ENCODE results near the gene ZFP36L1.
"Not testable (repeated sequence)": the region's sequence is repeated elsewhere in the genome, so short reads cannot be mapped to it uniquely, and the experiment has no call there.

ZFP36L1 gene

DNA sequence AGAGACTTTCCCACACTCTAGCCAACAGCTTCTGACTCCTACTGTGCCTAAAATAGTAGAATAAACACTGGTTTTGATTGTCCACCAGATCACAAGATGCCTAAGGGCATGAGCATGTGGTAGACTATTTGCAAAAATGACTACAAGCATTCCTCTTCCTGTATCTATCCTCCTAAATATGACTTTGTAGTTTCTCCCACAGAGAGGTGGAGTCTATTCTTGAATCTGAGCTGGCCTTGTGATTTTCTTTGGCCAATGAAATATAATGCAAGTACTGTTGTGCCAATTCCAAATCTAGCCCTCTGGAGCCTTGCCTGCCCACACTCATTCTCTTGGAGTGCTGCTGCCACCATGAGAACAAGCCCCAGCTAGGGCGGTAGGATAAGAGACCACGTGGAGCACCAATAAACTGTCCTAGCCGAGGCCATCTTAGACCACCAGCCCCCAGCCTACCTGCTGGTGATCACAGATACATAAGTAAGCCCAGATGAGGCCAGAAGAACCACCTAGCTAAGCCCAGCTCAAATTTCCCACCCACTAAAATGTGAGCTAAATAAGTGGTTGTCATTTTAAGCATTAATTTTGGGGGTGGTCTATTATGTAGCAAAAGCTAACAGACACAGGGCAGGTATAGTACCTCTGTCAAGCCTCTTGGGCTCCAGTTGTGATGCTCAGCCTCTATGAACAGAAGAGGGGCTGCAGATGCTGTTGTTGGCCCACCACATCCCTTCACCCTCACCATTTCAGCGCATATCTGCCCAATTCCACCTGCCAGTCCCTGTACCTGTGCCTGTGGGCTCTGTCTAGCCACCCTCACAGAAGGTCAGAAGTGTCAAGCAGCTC is 17.9 kb downstream of the ZFP36L1 start:
- Histone ChIP-seq H3K4me1 (ENCODE audit: control insufficient read depth in 1 of 2, insufficient read depth in 2 of 2, low read length in 2 of 2) (peaks cover 18 to 25% of the 10 kb centered on the region in 2 donors), H3K9ac (ENCODE audit: low read depth in 1 of 2, low read length in 2 of 2) (no peak overlapping the region), H3K9me3 (ENCODE audit: control insufficient read depth in 1 of 2, low read length in 2 of 2) (no peaks in the 10 kb centered on the region), H3K27ac (ENCODE audit: low read depth, low read length) (no peak overlapping the region), H3K4me3 (ENCODE audit: low read depth in 1 of 2, low read length in 2 of 2) (no peak overlapping the region), H3K27me3 (ENCODE audit: control insufficient read depth in 1 of 2, insufficient read depth in 2 of 2, low read length in 2 of 2) (no peaks in the 10 kb centered on the region), H3K36me3 (ENCODE audit: control insufficient read depth in 1 of 2, insufficient read depth in 2 of 2, low read length in 2 of 2) (no peaks in the 10 kb centered on the region)

DNA sequence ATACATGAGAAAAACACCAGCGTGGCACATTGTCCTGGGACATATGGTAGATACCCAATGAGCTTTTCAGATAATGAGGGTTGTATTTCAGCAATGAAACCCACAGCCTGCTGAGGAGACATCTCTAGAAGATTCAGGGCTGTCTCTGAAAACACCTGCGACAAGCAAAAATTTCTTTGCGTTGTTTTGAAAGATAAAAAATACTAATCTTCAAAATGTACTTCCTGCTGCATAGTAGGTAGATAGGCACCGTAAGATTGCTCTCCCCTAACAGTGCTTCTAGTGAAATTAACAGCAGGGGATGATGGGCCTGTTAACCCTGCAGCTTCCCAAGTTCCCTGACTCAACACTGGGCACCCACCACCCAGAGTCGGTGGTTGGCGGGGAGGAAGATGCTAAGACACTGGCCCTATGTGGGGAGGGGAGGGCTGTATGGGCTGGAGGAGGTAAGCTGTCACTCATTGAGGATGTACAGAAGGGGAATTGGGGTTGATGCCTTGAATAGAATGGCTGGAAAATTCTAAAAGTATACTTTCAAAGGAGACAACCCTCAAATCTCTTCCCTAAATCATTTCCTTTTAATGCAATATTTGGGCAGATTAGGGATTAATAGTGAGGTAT is 20.0 kb downstream of the ZFP36L1 start:
- H3K9ac ChIP-seq (ENCODE audit: low read depth in 1 of 2, low read length in 2 of 2): no peak overlapping the region
- H3K4me3 ChIP-seq (ENCODE audit: low read depth in 1 of 2, low read length in 2 of 2): no peak overlapping the region
- H3K36me3 ChIP-seq (ENCODE audit: control insufficient read depth in 1 of 2, insufficient read depth in 2 of 2, low read length in 2 of 2): no peaks in the 10 kb centered on the region
- no peaks in the 10 kb centered on the region for H3K9me3 ChIP-seq (ENCODE audit: control insufficient read depth in 1 of 2, low read length in 2 of 2)
- H3K4me1 ChIP-seq (ENCODE audit: control insufficient read depth in 1 of 2, insufficient read depth in 2 of 2, low read length in 2 of 2): peaks cover under 1 to 5% of the 10 kb centered on the region in 2 donors
- no peaks in the 10 kb centered on the region for H3K27me3 ChIP-seq (ENCODE audit: control insufficient read depth in 1 of 2, insufficient read depth in 2 of 2, low read length in 2 of 2)
- no peak overlapping the region for H3K27ac ChIP-seq (ENCODE audit: low read depth, low read length)

DNA sequence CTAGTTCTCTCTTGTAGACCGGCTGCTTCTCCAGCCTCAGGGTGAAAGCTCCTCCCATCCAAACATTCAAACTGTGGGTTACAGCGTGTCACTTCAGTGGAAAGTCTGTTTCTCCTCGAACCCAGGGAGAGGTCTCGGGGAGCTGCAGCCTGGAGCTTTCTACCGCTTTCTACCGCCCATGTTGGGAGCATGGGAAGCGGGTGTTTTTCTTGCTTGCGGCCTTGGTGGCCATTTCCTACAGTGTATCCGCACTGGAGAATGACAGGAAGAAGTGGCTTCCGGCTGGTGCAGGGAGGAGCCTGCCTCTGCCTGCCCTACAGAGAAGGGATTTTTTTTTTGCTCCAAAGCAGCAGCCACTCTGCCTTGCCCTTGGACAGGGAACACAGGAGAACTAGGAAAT is 21.2 kb downstream of the ZFP36L1 start:
- peaks cover 0 to 5% of the 10 kb centered on the region in 2 donors for H3K4me1 ChIP-seq (ENCODE audit: control insufficient read depth in 1 of 2, insufficient read depth in 2 of 2, low read length in 2 of 2)
- no peaks in the 10 kb centered on the region for H3K9me3 ChIP-seq (ENCODE audit: control insufficient read depth in 1 of 2, low read length in 2 of 2)
- H3K36me3 ChIP-seq (ENCODE audit: control insufficient read depth in 1 of 2, insufficient read depth in 2 of 2, low read length in 2 of 2): no peaks in the 10 kb centered on the region
- H3K27ac ChIP-seq (ENCODE audit: low read depth, low read length): no peak overlapping the region
- no peak overlapping the region for H3K9ac ChIP-seq (ENCODE audit: low read depth in 1 of 2, low read length in 2 of 2)
- no peak overlapping the region for H3K4me3 ChIP-seq (ENCODE audit: low read depth in 1 of 2, low read length in 2 of 2)
- H3K27me3 ChIP-seq (ENCODE audit: control insufficient read depth in 1 of 2, insufficient read depth in 2 of 2, low read length in 2 of 2): no peaks in the 10 kb centered on the region

DNA sequence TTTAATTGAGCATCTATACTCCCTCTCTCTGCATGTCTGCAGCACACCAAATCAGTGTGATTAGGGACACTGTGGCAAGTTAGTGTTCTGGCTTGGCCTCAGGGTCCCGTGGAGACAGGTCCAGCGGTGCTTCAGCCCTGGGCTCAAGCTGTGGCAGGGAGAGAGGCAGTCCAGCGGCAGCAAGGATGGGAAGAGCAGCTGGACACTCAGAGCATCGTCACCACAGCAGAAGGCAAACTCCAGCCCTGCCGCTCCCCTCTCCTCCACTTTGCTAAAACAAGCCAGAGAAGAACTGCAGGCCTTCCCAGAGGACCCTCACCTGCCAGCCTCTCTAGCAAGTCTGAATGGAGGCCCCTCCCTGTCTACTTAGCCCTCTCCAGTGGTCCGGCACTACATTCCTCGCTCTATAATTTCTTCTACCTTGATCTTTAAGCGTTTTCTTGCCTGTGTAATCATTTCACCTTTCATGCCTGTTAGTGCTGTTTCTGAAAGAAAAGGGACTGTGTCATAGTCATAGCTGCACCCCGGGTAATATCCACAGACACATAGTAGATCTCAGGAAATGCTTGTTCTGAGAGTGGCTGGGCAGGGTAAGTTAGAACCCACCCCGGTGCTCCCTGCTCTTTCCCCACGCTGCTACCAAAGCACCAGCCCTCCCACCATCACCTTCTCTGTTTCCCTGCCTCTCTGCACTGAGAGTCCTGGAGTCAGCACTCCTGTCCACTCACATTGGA is 22.1 kb downstream of the ZFP36L1 start:
- Histone ChIP-seq H3K27ac (ENCODE audit: low read depth, low read length) (no peak overlapping the region), H3K36me3 (ENCODE audit: control insufficient read depth in 1 of 2, insufficient read depth in 2 of 2, low read length in 2 of 2) (no peaks in the 10 kb centered on the region), H3K27me3 (ENCODE audit: control insufficient read depth in 1 of 2, insufficient read depth in 2 of 2, low read length in 2 of 2) (no peaks in the 10 kb centered on the region), H3K4me1 (ENCODE audit: control insufficient read depth in 1 of 2, insufficient read depth in 2 of 2, low read length in 2 of 2) (peaks cover 0 to 5% of the 10 kb centered on the region in 2 donors), H3K9ac (ENCODE audit: low read depth in 1 of 2, low read length in 2 of 2) (no peak overlapping the region), H3K9me3 (ENCODE audit: control insufficient read depth in 1 of 2, low read length in 2 of 2) (no peaks in the 10 kb centered on the region), H3K4me3 (ENCODE audit: low read depth in 1 of 2, low read length in 2 of 2) (no peak overlapping the region)

DNA sequence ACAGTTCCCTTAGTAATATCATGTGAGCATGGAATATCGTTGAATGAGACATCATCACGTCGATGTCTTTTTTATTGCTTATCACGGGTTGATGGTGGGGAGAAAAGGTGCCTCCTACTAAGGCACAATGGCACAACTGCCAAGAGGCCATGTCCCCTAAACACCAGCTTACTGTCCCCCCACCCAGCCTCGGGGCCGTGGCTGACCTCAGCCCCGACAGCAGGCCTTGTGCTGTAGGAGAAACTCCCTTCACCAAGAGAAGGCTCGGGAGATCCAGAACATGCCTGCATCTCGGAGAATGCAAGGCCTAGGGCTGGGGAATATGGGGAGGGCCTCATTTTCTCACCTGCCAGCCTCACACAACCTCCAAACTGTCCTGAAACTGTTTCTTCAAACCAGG is 22.8 kb downstream of the ZFP36L1 start:
- Histone ChIP-seq H3K4me1 (ENCODE audit: control insufficient read depth in 1 of 2, insufficient read depth in 2 of 2, low read length in 2 of 2) (peaks cover 0 to 5% of the 10 kb centered on the region in 2 donors), H3K27ac (ENCODE audit: low read depth, low read length) (no peak overlapping the region)

DNA sequence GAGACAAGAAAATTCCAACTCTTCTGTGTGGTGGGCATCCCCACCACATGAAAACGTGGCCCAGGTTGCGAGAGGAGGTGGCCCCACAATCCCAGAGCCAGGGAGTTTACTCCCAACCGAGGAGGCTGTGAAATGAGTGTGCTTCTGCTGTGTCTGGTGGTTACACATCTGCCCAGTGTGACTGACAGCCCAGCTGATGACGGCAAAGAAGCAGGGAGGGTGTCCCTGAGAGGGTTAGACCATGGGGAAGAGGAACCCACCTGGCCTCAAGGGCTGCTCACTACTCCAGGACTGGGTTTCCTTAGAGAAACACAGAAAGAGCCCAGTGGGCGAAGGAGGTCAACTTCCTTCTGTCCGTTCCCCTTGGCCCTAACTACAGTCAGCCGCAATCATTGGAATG is 24.6 kb downstream of the ZFP36L1 start:
- Histone ChIP-seq H3K4me1 (ENCODE audit: control insufficient read depth in 1 of 2, insufficient read depth in 2 of 2, low read length in 2 of 2) (peaks cover 2 to 11% of the 10 kb centered on the region in 2 donors), H3K4me3 (ENCODE audit: low read depth in 1 of 2, low read length in 2 of 2) (no peak overlapping the region), H3K27me3 (ENCODE audit: control insufficient read depth in 1 of 2, insufficient read depth in 2 of 2, low read length in 2 of 2) (no peaks in the 10 kb centered on the region), H3K27ac (ENCODE audit: low read depth, low read length) (no peak overlapping the region), H3K36me3 (ENCODE audit: control insufficient read depth in 1 of 2, insufficient read depth in 2 of 2, low read length in 2 of 2) (no peaks in the 10 kb centered on the region), H3K9ac (ENCODE audit: low read depth in 1 of 2, low read length in 2 of 2) (no peak overlapping the region), H3K9me3 (ENCODE audit: control insufficient read depth in 1 of 2, low read length in 2 of 2) (no peaks in the 10 kb centered on the region)

More for the DNA sequence above, 22.8 kb downstream of the ZFP36L1 start:
- Histone ChIP-seq H3K27me3 (ENCODE audit: control insufficient read depth in 1 of 2, insufficient read depth in 2 of 2, low read length in 2 of 2) (no peaks in the 10 kb centered on the region), H3K9me3 (ENCODE audit: control insufficient read depth in 1 of 2, low read length in 2 of 2) (no peaks in the 10 kb centered on the region), H3K9ac (ENCODE audit: low read depth in 1 of 2, low read length in 2 of 2) (no peak overlapping the region), H3K36me3 (ENCODE audit: control insufficient read depth in 1 of 2, insufficient read depth in 2 of 2, low read length in 2 of 2) (no peaks in the 10 kb centered on the region), H3K4me3 (ENCODE audit: low read depth in 1 of 2, low read length in 2 of 2) (no peak overlapping the region)

DNA sequence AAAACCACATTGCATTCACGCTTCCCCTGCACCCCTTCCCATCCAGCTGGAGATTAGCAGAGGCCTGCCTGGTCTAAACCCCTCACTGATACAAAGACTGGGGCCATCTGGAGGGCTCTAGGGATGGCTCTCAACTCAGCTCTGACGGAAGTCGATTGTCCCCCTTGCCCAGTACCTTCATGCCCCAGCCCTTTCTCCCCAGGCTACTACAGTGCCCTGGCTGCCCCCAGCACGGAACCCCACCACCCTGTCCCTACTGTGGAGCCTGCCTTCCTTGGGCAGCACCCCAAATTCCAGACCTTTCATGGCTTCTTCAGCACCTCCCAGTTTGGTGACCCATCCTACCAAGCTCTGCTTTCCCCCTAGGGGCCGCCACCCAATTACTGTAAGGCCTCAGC is 25.6 kb downstream of the ZFP36L1 start:
- Histone ChIP-seq H3K9ac (ENCODE audit: low read depth in 1 of 2, low read length in 2 of 2) (no peak overlapping the region), H3K36me3 (ENCODE audit: control insufficient read depth in 1 of 2, insufficient read depth in 2 of 2, low read length in 2 of 2) (no peaks in the 10 kb centered on the region), H3K9me3 (ENCODE audit: control insufficient read depth in 1 of 2, low read length in 2 of 2) (no peaks in the 10 kb centered on the region), H3K27me3 (ENCODE audit: control insufficient read depth in 1 of 2, insufficient read depth in 2 of 2, low read length in 2 of 2) (no peaks in the 10 kb centered on the region), H3K4me1 (ENCODE audit: control insufficient read depth in 1 of 2, insufficient read depth in 2 of 2, low read length in 2 of 2) (peaks cover 12 to 21% of the 10 kb centered on the region in 2 donors), H3K4me3 (ENCODE audit: low read depth in 1 of 2, low read length in 2 of 2) (no peak overlapping the region), H3K27ac (ENCODE audit: low read depth, low read length) (no peak overlapping the region)

DNA sequence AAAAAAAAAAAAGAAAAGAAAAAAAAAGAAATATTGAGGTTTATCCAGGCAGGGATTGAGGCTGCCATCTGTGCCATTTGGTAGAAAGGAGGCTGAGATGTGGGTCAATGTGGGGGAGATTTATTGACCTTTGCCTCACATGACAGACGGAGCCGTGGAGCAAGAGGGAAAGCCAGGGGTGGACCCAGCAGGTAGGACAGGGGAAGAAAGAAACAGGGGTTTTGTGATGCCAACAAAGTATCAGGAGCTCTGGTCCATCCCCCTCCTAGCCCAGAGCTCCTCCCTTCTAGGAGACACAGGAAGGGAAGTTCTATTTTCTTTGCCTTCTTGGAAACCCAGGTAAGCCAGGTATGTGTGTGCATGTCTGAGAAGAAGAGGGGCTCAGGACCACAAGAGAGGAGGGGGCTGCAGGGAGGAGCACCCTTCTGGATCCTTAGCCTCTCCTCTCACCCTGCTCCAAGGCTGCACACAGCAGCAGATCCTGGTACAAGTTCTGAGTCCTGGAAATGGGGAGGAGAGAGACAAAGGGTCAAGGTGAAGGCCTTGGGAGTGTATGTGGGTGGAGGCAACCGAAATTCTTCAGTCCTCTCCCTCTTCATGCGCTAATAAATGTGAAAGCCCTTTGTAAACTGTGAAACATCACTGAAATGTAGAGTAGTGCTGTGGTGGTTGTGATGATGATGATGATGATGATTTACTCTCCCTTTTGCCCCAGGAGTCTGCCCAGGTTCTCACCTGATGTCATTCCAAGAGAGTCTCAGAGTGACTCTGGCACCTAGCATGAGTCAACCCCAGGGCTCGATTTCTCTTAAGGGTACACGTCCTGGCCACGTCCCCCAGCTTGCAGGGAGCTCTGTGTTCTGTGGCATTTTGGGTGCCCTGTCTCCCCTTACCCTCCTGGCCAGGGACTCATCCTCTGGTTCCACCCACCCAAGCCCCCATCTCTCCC is 26.3 kb downstream of the ZFP36L1 start:
- H3K27ac ChIP-seq (ENCODE audit: low read depth, low read length): no peak overlapping the region
- no peaks in the 10 kb centered on the region for H3K9me3 ChIP-seq (ENCODE audit: control insufficient read depth in 1 of 2, low read length in 2 of 2)
- no peaks in the 10 kb centered on the region for H3K27me3 ChIP-seq (ENCODE audit: control insufficient read depth in 1 of 2, insufficient read depth in 2 of 2, low read length in 2 of 2)
- H3K4me1 ChIP-seq (ENCODE audit: control insufficient read depth in 1 of 2, insufficient read depth in 2 of 2, low read length in 2 of 2): peaks cover 12 to 21% of the 10 kb centered on the region in 2 donors
- H3K36me3 ChIP-seq (ENCODE audit: control insufficient read depth in 1 of 2, insufficient read depth in 2 of 2, low read length in 2 of 2): no peaks in the 10 kb centered on the region
- no peak overlapping the region for H3K9ac ChIP-seq (ENCODE audit: low read depth in 1 of 2, low read length in 2 of 2)
- no peak overlapping the region for H3K4me3 ChIP-seq (ENCODE audit: low read depth in 1 of 2, low read length in 2 of 2)

DNA sequence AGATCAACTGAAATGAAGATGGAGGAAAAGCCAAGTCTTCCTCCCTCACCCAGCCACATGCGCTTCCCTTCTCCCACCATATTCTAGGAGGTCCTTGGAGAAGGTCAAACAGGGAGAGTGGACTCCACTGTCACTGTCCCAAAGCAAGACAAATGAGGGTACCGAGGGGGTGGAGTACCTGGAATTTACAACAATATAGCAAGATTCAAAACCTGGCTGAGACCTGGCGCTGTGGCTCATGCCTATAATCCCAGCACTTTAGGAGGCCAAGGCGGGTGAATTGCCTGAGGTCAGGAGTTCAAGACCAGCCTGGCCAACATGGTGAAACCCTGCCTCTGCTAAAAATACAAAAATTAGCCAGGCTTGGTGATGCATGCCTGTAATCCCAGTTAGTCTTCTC is 29.0 kb downstream of the ZFP36L1 start:
- H3K4me3 ChIP-seq (ENCODE audit: low read depth in 1 of 2, low read length in 2 of 2); H3K27me3 ChIP-seq (ENCODE audit: control insufficient read depth in 1 of 2, insufficient read depth in 2 of 2, low read length in 2 of 2); H3K9ac ChIP-seq (ENCODE audit: low read depth in 1 of 2, low read length in 2 of 2); H3K9me3 ChIP-seq (ENCODE audit: control insufficient read depth in 1 of 2, low read length in 2 of 2); H3K36me3 ChIP-seq (ENCODE audit: control insufficient read depth in 1 of 2, insufficient read depth in 2 of 2, low read length in 2 of 2); H3K27ac ChIP-seq (ENCODE audit: low read depth, low read length): not testable (repeated sequence)
- peaks cover 19 to 33% of the 10 kb centered on the region in 2 donors for H3K4me1 ChIP-seq (ENCODE audit: control insufficient read depth in 1 of 2, insufficient read depth in 2 of 2, low read length in 2 of 2)
